GM11168 (cell line): ENCODE data around the gene KCNB1.

Experiments used
- in situ Hi-C: fragments of 300-500 bp; cut with MboI; formaldehyde crosslinking; loops from one replicate; pipeline ENCODE4 v1.12.0; 2022; ENCODE audit warnings: low sequenced_read_pairs; ENCODE audit not compliant: unreplicated experiment

Gene KCNB1

DNA sequence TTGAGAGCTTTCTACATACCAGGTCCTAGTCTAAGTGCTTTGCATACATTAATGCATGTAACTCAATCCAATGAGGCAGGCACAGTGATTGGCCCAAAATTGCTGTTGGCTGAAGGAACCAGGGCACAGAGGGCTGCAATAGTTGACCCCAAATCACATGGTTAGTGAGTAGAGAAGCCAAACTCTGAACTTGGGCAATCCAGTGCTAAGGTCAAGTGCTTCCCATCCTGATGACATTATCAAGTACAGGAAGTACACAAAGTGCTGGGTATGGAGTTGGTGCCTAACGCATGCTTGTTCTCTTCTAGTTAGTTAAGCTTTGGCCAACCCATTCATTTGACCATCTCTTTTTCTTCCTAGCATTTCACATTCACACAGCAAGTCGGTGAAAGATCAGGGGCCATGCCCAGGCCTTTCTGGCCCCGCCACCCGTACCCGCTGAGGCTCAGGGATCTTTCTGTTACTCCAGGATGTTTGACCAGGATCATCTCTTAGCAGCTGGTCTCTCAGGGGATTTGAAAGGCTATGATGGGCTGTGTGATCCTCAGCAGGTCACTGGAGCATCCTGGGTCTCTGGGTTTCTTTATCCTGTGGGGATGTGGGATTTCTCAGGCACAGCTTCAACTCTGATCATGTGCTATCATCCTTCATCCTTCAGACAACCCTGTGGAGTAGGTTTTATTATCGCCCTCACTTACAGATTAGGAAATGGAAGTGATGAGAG is 7.0 kb downstream of the KCNB1 start:
- in situ Hi-C loops = no loop called here

DNA sequence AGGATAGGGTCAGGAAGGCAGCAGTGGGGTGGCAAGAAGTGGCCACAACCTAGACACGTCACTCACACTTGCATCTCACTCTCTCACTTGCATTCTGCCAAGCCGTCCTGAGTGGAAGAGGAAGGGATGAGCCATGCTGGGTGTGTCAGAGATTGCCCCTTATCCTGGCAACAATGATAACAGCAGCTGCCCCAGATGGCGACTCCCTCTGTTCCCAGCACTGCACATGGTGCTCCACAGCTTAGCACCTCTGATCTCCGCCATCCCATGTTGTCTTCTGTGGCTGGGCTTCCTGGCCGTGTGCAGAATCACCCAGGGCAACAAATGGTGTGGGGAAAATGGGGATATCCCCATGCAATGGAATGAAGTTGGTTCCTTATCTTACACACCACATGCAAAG is 11.1 kb downstream of the KCNB1 start:
- in situ Hi-C loops = no loop called here

DNA sequence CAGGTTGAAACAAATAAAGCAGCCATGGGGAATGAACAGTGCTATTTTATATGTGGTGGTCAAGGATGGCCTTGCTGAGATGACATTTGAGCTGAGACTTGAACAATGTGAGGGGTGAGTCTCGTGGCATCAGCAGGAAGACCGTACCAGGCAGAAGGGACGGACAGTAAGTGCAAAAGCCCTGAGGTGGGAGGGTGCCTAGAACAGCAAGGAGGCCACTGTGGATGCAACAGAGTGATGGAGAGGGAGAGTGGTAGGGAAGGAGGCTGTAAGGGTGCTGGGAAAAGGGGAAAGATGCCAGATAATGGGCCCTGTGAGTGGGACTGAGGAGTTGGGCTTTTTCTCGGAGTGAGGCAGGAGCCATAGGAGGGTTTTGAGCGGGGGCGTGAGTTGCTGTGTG is 11.5 kb downstream of the KCNB1 start:
- in situ Hi-C loops = no loop called here

DNA sequence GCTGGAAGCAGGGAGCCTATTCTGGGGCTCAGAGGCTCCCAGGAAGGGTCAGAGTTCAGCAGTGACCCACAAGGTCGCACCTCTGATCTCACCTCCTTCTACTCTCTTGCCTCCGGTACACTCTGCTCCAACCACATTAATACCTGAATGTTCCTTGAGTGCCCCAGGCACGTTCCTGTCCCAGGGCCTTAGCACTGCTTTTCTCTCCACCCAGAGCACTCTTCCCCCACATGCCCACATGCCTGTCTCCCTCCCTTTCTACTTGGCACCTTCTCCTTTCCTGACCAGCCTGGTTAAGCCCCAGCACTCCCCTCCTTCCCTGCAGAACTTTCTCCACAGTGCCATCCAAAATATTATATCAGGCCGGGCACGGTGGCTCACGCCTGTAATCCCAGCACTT is 13.4 kb downstream of the KCNB1 start:
- in situ Hi-C loops = no loop called here

DNA sequence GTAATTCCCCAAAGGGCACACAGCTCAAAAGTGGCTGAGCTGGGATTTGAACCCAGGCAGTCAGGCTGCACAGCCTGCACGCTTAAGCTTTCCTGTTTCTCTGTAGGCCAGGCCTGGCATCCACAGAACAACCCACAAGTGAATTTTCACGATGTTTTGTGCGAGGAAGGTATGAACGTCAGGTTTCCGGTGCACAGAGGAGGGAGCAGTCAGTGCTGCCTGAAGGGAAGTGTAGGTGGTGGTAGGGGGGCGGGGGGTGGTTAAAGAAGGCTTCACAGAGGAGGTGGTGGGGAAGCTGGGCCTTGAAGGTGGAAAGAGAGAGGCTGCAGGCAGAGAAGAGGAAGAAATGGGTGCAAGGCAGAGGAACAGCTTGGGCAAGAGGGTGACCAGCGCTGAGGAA is 14.1 kb downstream of the KCNB1 start:
- in situ Hi-C loops = no loop called here

DNA sequence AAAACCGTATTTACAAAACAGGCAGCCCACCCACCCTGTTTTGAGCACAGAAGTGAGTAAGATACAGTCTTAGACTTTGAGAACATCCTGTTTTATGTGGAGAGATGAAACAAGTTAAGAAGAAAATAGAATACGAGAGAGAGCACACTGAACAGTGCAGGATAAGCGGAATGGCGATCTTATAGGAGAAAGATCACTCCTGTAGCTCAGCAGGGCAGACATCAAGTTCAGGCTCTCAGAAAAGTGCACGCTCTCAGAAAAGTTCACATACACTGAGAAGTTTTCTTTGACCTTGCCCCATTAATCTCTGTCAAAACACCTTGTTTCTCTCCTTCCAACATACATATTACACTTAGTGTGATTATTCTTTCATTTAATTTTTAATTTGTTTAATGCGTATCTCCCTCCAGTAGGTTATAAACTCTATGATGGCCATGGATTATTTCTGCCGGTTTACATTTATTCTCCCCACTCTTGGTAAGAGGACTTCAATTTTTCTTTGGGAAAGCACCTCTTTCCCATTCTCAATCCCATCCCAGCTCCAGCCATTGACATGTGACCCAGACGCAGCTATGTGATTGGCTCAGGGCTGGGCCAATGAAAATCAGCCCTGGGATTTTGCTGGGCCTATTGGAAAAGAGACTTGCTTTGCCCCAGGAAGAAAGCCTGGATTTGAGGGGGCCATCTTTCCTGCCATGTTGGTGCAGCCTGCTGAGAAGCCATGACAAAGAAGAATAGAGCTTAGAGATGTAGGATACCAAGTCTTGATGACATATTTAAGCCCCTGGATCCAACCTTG is 16.2 kb downstream of the KCNB1 start:
- in situ Hi-C loops = no loop called here

DNA sequence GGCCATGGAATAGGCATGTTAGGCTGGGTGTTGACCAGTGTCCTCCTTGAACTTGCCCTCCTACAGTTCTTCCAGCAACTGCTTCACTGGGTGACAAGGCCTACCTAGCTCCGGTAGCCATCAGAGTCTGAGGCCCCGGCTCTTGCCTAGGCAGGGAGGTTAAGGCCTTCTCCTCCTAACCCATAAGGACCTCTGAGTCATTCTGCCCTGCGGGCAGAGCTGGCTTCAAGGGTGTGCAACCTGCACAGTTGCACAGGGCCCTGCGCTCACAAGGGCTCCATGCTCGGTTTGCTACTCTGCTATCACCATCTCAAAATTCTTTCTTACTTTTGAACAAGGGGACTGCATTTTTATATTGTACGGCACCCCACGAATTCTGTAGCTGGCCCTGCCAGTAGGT is 17.9 kb downstream of the KCNB1 start:
- in situ Hi-C loops = no loop called here

DNA sequence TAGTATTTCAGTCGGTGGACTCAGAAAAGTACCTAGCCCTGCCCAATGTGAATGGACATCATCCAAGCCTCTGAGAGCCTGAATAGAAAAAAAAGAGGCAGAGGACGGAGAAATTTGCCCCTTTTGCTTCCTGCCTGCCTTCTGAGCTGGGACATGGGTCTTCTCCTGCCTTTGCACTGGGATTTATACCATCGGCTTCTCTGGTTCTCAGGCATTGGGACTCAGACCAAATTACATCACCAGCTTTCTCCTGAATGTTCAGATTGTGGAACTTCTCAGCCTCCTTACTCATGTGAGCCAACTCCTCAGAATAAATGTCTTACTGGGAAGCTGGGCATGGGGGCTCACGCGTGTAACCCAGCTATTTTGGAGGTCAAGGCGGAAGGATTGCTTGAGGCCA is 19.8 kb downstream of the KCNB1 start:
- in situ Hi-C loops = no loop called here

DNA sequence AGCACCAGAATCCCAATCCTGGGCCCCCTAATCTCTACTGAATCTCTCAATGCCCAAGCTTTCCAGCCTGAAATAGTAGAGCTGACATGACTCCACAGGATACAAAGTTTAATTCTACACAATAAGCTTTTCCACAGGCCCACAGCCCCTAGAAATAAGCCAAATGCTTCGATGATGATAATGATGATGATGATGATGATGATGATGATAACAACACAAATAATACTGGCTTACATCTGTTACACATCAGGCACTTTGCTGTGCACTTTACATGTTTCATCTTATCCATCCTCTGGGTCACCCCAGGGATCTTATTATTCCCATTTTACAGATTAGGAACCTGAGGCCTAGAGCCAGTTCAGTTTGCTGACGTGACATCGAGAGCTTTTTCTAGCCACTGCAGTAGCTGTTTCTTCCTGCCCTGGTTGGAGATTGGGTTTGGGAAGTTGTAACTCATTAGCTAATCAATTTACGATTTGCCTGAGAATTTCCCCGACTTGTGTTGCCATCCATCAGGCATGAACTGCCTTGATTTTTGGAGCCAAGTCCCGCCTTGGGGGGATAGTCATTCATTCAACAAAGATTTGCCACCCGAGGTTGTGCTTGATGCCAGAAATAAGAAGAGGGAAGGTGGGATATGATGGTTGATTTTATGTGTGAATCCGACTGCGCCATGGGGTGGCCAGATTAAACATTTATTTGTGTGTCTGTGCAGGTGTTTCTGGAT is 20.4 kb downstream of the KCNB1 start:
- in situ Hi-C loops = no loop called here

DNA sequence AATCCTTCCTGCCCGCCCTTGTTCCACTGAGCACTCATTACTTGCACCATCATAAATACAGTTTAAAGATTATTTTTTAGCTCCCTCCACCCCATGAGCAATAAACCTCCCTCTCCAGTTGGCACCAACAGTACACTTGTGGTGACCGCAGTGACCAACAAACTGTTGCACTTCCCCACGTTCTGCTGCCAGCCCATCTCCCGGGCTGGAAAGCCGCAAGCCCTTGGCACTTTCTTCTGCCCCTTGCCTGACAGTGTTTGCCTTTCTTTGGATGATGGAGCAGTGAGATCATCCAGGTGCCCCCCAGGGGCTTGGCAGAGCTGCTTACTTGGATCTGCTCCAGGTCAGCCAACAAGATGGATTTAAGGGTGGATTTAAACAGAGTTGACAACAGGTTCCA is 21.6 kb downstream of the KCNB1 start:
- in situ Hi-C loops = no loop called here

DNA sequence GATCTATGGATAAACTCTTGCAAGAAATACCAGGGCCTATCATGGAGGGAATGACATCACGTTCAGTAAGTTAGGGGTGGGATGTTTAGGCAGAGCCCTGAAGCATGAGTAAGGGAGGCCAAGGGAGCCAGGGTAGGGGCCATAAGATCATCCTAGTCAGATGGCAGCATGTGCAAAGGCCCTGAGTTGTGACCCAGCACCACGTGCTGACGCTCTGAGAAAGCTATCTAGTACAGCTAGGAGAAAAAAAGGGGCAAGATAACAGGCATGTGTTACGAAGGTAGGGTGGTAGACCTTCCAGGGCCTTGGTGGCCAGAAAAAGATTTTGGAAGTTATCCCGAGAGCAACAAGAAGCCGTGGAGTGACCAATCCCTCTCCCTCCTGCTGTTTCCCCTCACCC is 22.3 kb downstream of the KCNB1 start:
- in situ Hi-C loops = no loop called here

DNA sequence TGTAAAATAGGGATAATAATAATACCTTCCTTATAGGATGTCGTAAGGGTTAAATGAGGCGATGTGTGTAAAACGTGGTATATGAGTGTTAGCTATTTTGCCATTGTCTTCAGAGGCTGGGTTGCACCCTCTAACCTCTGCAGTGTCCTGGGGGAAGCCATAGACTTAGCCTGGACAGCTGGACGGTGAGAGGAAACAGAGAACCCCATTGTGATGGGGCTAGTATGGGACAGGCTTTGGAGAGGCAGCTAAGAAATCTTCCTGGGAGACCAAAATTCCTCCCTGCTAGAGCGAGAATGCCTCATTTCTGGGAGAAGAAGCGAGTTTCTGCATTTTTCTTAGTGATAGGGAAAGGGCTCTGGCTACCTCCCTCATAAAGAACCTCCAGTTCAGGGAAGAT is 22.8 kb downstream of the KCNB1 start:
- in situ Hi-C loops = no loop called here

DNA sequence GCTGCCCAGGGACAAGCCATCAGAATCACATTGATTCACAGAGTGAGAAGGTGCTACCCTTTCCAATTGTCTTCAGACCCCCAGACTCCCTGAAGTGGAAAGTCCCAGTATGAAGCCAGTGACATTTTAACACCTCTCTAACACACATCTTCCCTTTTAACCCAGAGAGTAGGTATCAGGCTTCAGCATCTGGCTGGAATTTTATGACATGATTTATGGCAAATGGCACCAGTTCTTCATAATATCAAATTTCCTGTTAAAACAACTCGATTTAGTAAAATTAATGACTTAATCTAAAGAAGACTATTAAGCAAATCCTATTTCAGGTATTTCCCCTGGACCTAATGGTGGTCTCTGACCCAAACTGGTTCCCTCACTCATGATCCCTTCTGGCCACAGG is 25.0 kb downstream of the KCNB1 start:
- in situ Hi-C loops = no loop called here

DNA sequence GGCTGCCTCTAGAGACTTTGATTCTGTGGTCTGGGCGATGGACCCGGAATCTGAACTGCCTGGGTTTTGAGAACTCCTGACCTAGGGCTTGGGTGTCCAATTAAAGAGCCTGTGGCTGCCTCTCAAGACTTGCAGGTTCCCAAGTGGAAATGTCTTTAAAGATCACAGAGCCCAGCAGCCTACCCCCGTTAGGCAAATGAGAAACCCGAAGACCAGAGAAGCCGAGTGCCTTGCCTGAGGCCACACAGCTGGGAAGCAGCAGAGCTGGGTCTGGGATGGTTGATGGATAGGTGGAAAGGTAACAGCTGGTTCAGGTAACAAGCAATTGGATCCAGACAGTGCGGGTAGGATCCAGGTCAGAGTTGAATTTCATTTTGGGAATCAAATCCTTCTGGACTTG is 25.8 kb downstream of the KCNB1 start:
- in situ Hi-C loops = no loop called here

DNA sequence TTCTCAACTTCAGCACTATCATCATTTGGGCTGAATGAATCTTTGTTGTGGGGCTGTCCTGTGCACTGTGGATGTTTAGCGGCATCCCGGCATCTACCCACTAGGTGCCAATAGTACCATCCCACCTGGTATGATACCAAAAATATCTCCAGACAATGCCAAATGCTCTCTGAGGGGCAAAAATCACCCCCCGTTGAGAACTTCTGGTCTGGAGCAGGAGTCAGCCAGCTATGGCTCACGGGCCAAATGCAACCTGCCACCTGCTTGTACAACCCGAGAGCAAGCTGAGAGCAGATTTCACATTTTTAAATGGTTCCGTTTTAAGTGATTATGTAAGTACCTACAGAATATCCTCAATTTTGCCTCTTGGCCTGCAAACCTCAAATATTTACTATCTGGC is 26.8 kb downstream of the KCNB1 start:
- in situ Hi-C loops = no loop called here

DNA sequence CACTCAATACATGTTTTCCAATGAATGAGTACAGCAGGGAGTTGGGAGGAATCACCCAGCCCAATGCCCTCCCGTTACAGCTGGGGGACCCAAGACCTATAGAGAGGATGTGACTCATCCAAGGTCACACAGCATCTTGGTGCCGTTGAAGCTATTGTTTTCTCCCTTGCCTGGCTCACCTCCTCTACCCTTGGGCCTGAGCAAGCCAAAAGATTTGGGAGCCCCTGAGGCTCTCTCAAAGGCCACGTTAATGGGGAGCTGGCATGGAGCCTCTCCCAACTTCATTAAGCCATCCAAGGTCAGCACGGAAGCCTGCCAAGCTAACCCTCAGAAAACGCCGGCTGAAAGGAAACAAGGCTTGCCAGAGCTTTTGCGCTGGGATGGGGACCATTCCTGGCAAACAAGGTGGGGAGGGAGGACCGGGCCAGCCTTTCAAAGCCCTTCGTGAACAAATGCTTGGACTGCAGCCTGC is 30.4 kb downstream of the KCNB1 start:
- in situ Hi-C loops = no loop called here

DNA sequence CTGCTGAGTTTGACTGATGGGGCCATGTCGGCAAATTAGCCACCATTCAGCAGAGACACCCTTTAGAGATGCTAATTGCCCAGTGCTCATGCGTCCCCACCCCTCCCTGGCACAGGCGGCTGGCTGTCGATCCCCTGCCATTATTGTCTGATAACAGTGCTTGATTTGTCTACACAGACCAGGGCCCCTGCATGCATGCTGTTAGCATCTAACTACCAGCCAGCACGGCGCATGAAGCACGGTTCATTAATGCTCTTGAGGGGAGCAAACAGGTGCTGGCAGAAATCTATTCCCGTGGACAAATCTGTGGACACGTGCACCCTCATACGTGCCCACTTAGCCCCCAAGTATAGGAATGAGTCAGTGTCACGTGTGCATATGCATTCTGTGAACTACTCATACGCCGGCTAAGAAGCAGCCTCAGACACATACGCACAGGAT is 32.2 kb downstream of the KCNB1 start:
- in situ Hi-C loops = no loop called here

DNA sequence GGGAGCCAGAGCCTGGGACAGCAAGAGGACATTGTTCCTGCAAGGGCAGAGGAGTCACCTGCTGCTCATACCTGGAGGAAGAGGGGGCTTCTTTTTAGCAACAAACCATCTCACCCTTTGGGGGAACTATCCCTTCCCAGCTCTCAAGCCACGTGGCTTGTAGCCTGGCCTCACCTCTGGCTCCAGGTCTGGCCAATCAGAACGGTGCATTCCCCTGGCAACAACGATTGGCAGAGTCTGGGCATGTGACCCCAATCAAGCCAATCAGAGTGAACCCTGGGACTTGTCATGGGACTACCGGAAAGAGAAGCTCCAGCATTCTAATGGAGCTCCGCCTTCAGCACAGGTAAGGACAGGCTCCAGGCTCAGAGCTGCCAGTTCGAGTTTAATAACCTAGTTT is 33.6 kb downstream of the KCNB1 start:
- in situ Hi-C loops = no loop called here

DNA sequence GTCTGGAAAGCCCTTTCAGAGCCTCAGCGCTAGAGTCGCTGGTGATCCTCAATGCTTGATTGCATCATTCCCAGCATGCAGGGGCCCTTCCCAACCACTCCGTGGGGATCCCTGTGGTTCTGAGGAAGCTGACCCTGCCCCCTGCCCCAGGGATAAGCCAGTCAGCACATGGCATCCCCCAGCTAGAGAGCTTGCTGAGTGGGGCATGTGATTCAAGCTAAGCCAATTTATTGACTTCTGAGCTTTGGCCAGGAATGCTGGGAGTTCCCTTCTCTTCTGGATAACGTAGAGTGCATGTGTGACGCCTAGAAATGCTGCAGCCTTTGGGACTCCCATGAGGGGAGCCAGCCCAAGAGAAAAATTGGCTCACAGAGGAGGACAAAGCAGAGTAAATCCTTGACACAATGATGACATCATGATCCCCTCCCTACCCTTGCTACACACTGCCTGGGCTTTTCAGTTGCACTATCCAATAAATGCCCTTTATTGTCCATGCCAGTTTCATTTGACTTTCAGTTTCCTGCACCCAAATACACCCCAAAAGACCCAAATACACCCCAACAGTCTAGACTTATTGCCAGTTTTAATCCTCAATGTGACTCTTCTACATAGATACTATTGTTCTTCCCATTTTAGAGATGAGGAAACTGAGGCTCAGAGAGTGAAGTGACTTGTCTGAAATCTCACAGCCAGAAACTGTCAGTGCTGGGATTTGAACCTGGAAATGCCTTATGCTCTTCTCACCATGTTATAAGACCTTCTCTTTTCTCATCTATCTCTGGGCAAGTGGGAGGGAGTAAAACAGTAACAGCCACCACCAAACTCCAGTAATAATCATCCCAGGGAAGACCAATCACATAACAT is 34.3 kb downstream of the KCNB1 start:
- in situ Hi-C loops = no loop called here

DNA sequence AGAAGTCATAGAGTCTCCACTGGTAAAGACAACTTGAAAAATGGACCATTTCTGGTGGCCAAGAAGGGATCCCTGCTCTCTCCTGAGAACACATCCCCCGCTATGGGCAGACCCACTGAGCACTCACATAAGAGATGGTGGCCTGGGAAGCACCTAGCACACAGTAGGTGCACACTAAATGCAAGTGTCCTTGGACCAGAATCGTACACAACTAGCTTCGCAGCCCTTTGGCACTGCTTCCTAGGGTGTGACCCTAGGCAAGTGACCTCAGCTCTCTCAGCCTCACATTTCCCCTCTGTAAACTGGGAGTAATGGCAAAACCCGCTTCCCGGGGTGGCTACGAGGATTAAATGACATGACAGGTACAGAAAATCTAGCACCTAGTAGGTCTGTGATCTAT is 35.1 kb downstream of the KCNB1 start:
- in situ Hi-C loops = no loop called here
